Ecto neural progenitor cell (in vitro differentiated cells): Measurements from ENCODE around the gene SERTAD2.

ENCODE experiments used
- DNase-seq: peaks from one replicate; pipeline ENCODE4 v3.0.0-alpha.2; 2018; ENCODE audit warnings: low spot score

SERTAD2 gene

DNA sequence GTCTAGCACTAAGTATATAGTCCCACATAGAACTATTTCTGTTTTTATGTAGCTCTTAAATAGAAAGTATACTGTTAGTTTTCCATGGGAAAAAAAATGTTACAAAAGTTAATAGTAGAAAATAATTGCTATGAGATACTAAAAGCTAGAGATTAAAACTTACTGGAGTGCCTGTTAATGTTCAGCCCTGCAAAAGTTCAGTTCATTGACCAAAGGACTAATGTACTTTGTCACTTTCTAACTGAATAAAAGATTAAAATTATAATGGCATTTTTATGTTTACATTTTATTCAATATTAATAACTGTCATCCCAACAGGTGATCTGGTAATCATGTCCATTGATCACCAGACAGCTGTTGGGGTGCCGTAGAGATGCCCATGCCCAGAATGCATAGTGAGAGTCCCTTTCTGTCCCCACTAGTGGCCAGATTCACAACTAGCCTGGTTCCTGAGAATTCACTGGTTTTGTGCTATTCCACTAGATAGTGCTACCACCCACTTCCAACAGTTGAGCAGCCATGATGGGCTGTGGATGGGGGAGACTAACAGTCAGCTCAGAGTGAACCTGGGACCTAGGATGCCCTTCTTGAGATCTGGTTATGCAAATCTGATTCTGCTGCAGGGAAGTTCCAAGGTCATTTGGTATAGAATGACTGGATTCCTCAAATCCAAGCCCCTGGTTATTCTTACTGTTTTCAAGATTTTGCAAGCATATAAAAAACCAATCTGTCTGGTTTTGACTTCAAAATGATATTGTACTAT lies 71.8 kb downstream of the SERTAD2 start:
- DNase-seq: no peak
